Thyroid gland (tissue), 4 donors: ENCODE results near the gene NPAS4.

Experiments
- CTCF ChIP-seq, 6 experiments: fragments of 200-600 bp in 3 of 6; fragments of 450-650 bp in 3 of 6; sonication (generic) in 3 of 6; IDR thresholded peaks; one replicate each; pipeline ENCODE4 v1.5.1; 2016 to 2019; ENCODE audit warnings: antibody characterized with exemption in 6 of 6, mild to moderate bottlenecking in 2 of 6, inconsistent platforms in 1 of 6, moderate library complexity in 1 of 6
- POLR2A ChIP-seq, 2 donors: fragments of 450-650 bp; IDR thresholded peaks; one replicate each; pipeline ENCODE4 v1.6.1; 2017; ENCODE audit warnings: antibody characterized with exemption in 2 of 2, mild to moderate bottlenecking in 2 of 2, moderate library complexity in 1 of 2

- TF ChIP-seq POLR2A (IDR thresholded peaks at IDR 0.05) (no peak), CTCF (IDR thresholded peaks at IDR 0.05) (no peak)
These were observed 11.8 kb downstream of the NPAS4 start for GRCh38 chr11:66432597-66432996.
